GM12892 (cell line): Measurements from ENCODE around the gene CSRP1.

ENCODE experiments used
- POLR2A ChIP-seq: IDR thresholded peaks from 2 replicates; pipeline ENCODE4 v1.6.1; 2011; ENCODE audit warnings: low read depth, low read length, control low read depth
- POLR2AphosphoS5 ChIP-seq: IDR thresholded peaks from 2 replicates; pipeline ENCODE4 v1.6.1; 2011; ENCODE audit warnings: low read depth, low read length, control low read depth
- TAF1 ChIP-seq: IDR thresholded peaks from 2 replicates; pipeline ENCODE4 v1.6.1; 2011; ENCODE audit warnings: low read depth, mild to moderate bottlenecking, control low read depth, low read length, borderline replicate concordance

DNA sequence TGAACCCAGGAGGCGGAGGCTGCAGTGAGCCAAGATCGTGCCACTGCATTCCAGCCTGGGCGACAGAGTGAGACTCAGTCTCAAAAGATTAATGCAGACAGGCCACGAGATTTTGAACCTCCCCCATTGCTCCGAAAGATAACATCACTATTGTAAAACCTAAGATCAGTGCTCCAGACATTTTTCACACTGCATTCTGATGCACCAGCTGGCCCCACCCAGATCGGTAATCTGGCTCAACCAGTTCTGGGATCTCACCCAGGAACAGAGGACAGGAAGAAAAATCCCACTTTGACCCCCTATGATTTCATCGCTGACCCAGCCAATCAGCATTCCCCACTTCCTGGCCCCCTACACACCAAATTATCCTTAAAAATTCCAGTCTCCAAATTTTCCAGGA lies 10.7 kb upstream of the CSRP1 start:
- TF ChIP-seq POLR2A = no peak
- TF ChIP-seq TAF1 = no peak
- TF ChIP-seq POLR2AphosphoS5 = no peak
